ENCODE data around the gene TENM3. TPM values are rescaled to one million over a fixed set of nuclear protein-coding genes. Genes with fewer than 3 reads are reported as not detected.

Gene TENM3
- total RNA-seq, 1 donor from 2014 or later, result 40.4 TPM

- Mint-ChIP-seq H3K36me3 (ENCODE audit: insufficient read depth) (peaks cover 9% of the 10 kb centered on the region), H3K4me1 (ENCODE audit: low read depth) (peaks cover 29% of the 10 kb centered on the region), H3K4me3 (ENCODE audit: low read depth) (no peak overlapping the region), H3K9me3 (ENCODE audit: low read depth) (peaks cover 13% of the 10 kb centered on the region), H3K27me3 (peaks cover 18% of the 10 kb centered on the region), H3K27ac (peak overlapping the region; percentile 82)
- no peak for TF ChIP-seq CTCF (IDR thresholded peaks at IDR 0.05; ENCODE audit: unreplicated experiment)
- DNase-seq (ENCODE audit: low spot score, unreplicated experiment), result no peak
Observed at GRCh38 chr4:182276210-182277109, 33.3 kb downstream of the TENM3 start.

GRCh38 chr4:182277377-182277776 lies 34.2 kb downstream of the TENM3 start:
- Mint-ChIP-seq H3K27ac (no peak overlapping the region), H3K9me3 (ENCODE audit: low read depth) (peaks cover 10% of the 10 kb centered on the region), H3K4me1 (ENCODE audit: low read depth) (peaks cover 29% of the 10 kb centered on the region), H3K36me3 (ENCODE audit: insufficient read depth) (peaks cover 6% of the 10 kb centered on the region), H3K27me3 (peaks cover 18% of the 10 kb centered on the region), H3K4me3 (ENCODE audit: low read depth) (no peak overlapping the region)
- no peak for DNase-seq (ENCODE audit: low spot score, unreplicated experiment)
- no peak for TF ChIP-seq CTCF (IDR thresholded peaks at IDR 0.05; ENCODE audit: unreplicated experiment)

- no peak for TF ChIP-seq CTCF (IDR thresholded peaks at IDR 0.05; ENCODE audit: unreplicated experiment)
- H3K36me3 Mint-ChIP-seq (ENCODE audit: insufficient read depth), result no peaks in the 10 kb centered on the region
- H3K27ac Mint-ChIP-seq, result no peak overlapping the region
- H3K9me3 Mint-ChIP-seq (ENCODE audit: low read depth), result peaks cover 4% of the 10 kb centered on the region
- no peak for DNase-seq (ENCODE audit: low spot score, unreplicated experiment)
- peaks cover 17% of the 10 kb centered on the region for H3K27me3 Mint-ChIP-seq
- H3K4me1 Mint-ChIP-seq (ENCODE audit: low read depth), result peaks cover 21% of the 10 kb centered on the region
- H3K4me3 Mint-ChIP-seq (ENCODE audit: low read depth), result no peak overlapping the region
Observed at GRCh38 chr4:182278729-182279128, 35.5 kb downstream of the TENM3 start.

- no peak for DNase-seq (ENCODE audit: low spot score, unreplicated experiment)
- peaks cover 19% of the 10 kb centered on the region for H3K27me3 Mint-ChIP-seq
- H3K4me1 Mint-ChIP-seq (ENCODE audit: low read depth), result peaks cover 17% of the 10 kb centered on the region
- no peaks in the 10 kb centered on the region for H3K36me3 Mint-ChIP-seq (ENCODE audit: insufficient read depth)
- H3K9me3 Mint-ChIP-seq (ENCODE audit: low read depth), result no peaks in the 10 kb centered on the region
- no peak overlapping the region for H3K4me3 Mint-ChIP-seq (ENCODE audit: low read depth)
- no peak overlapping the region for H3K27ac Mint-ChIP-seq
- no peak for TF ChIP-seq CTCF (IDR thresholded peaks at IDR 0.05; ENCODE audit: unreplicated experiment)
Observed at GRCh38 chr4:182280436-182281111, 37.4 kb downstream of the TENM3 start.

GRCh38 chr4:182286035-182286434 lies 42.8 kb downstream of the TENM3 start:
- no peak overlapping the region for H3K27ac Mint-ChIP-seq
- no peaks in the 10 kb centered on the region for H3K4me1 Mint-ChIP-seq (ENCODE audit: low read depth)
- H3K9me3 Mint-ChIP-seq (ENCODE audit: low read depth), result no peaks in the 10 kb centered on the region
- H3K36me3 Mint-ChIP-seq (ENCODE audit: insufficient read depth), result no peaks in the 10 kb centered on the region
- H3K27me3 Mint-ChIP-seq, result peaks cover 12% of the 10 kb centered on the region
- no peak overlapping the region for H3K4me3 Mint-ChIP-seq (ENCODE audit: low read depth)
- DNase-seq (ENCODE audit: low spot score, unreplicated experiment), result no peak
- TF ChIP-seq CTCF (IDR thresholded peaks at IDR 0.05; ENCODE audit: unreplicated experiment), result no peak

Measured in progenitor cell of endocrine pancreas (in vitro differentiated cells).